Measurements from ENCODE around the gene FETUB.

DNA sequence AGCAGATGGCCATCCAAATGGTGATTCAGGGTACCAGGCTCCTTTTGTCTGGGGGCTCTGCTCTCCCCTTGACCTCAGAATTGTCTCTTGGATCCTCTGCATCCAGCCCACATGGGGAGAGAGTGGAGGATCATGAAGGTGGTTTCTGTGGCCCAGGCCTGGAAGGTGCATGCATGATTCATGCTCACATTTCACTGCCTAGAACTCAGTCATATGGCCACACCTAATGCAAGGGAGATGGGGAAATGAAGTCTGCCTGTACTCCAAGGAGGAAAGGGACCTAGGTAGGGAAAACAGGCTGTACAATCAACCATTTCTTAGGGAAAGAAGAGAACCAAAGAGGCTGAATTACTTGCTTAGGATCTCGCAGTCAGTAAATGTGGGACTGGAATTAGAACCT lies 40.7 kb downstream of the FETUB start:
- TF ChIP-seq, protein P1, sequence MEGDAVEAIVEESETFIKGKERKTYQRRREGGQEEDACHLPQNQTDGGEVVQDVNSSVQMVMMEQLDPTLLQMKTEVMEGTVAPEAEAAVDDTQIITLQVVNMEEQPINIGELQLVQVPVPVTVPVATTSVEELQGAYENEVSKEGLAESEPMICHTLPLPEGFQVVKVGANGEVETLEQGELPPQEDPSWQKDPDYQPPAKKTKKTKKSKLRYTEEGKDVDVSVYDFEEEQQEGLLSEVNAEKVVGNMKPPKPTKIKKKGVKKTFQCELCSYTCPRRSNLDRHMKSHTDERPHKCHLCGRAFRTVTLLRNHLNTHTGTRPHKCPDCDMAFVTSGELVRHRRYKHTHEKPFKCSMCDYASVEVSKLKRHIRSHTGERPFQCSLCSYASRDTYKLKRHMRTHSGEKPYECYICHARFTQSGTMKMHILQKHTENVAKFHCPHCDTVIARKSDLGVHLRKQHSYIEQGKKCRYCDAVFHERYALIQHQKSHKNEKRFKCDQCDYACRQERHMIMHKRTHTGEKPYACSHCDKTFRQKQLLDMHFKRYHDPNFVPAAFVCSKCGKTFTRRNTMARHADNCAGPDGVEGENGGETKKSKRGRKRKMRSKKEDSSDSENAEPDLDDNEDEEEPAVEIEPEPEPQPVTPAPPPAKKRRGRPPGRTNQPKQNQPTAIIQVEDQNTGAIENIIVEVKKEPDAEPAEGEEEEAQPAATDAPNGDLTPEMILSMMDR (IDR thresholded peaks at IDR 0.05): no peak
- TF ChIP-seq EZH2 (IDR thresholded peaks at IDR 0.05) (no peak), EZH2phosphoT487 (IDR thresholded peaks at IDR 0.05) (no peak)

Measured in neural progenitor cell (in vitro differentiated cells).